Breast epithelium (tissue), 3 donors: ENCODE data around the gene NCKAP5.

ENCODE experiments used
- CTCF ChIP-seq, 3 donors: fragments of 450-650 bp; IDR thresholded peaks; one replicate each; pipeline ENCODE4 v1.5.1; 2016 to 2017; ENCODE audit warnings: antibody characterized with exemption in 3 of 3, mild to moderate bottlenecking in 3 of 3, moderate library complexity in 3 of 3
- POLR2A ChIP-seq: fragments of 450-650 bp; IDR thresholded peaks from one replicate; pipeline ENCODE4 v1.6.1; 2016; ENCODE audit warnings: antibody characterized with exemption, mild to moderate bottlenecking, moderate library complexity
- POLR2AphosphoS5 ChIP-seq, 3 donors: sonication (generic); formaldehyde crosslinking; IDR thresholded peaks; one replicate each; pipeline ENCODE4 v1.6.1; 2017; ENCODE audit warnings: antibody characterized with exemption in 3 of 3

- TF ChIP-seq POLR2AphosphoS5 (IDR thresholded peaks at IDR 0.05) (no peak), CTCF (IDR thresholded peaks at IDR 0.05) (no peak), POLR2A (no peak)
These were observed 672.2 kb downstream of the NCKAP5 start for GRCh38 chr2:132896073-132896472.
